Measurements from ENCODE around the gene TXNRD2.
"Not testable (repeated sequence)": the region's sequence is repeated elsewhere in the genome, so short reads cannot be mapped to it uniquely, and the experiment has no call there.

The TXNRD2 gene

DNA sequence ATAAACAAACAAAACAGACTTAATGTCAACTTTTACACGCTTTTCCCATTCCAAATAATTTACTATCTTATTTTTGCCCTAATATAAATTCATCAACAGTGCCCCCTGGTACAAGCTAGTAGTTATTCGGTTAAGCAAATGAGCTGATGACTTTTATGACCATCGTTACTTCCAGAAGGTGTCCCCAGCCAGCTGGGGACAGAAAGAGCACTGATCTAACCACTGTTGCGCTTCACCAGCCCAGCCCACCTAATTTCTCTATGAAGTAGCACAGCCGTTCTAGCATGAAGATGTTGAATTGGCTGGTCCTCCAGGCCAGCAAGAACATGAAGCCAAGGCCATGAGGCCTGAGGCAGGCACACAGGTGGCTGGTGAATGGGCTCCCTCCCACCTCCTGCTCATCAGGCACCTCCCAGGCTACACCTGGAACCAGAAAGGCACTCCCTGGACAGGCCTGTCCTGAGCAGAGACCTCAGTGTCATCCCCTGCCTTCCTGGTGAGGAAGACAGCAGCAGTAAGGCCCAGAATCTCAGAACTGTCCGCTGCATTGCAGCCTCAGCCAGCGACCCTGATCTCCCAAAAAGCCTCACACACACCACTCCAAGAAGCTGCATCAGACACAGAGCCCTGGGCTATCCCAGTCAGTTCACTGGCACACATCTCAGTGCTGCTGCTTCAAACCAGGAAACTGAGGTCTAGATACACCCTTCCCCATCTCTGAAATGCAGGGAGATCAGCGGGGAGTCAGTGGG is 99.8 kb downstream of the TXNRD2 start:
- no peak for DNase-seq

DNA sequence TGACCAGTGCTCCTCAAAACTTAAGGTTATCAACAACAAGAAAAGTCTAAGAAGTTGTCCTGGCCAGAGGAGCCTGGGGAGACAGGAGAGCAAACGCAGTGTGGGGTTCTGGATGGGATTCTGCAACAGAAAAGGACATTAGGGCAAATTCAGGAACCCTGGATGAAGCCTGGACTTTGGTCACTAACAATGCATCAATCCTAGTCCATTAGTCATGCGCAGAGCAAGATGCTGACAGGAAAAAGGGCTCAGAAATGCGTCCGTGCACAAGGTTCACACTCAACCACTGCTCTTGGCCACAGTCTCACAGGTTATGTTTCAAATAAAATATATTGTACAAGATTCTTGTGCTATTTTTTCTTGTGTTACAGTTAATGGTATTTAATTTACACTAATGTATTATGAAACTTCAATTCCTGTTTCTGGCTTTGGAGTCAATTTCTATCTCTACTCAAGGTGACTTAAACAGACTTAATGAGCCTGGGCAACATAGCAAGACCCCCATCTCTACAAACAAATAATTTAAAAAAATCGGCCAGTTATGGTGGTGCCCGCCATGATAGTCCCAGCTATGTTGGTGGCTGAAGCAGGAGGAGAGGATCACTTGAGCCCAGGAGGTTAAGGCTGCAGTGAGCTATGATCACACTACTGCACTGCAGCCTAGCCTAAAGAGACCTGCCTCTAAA is 100.5 kb downstream of the TXNRD2 start:
- no peak for DNase-seq

DNA sequence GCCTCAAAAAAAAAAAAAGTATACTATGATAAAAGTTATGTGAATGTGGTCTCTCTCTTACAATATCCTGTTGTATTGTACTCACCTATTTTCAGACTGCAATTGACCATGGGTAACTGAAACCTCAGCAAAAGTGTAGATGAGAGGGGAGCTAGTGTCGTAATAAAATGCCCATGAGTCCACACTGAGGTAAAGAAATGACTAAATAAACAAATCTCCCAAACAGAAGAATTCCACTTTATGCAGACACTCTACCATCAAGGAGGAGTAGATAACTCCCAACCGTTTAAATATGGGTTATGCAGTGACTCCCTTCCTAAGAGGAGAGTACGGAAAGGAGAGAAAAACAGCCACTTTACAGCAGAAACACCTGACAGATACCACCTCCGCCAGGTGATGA is 101.6 kb downstream of the TXNRD2 start:
- DNase-seq = no peak

DNA sequence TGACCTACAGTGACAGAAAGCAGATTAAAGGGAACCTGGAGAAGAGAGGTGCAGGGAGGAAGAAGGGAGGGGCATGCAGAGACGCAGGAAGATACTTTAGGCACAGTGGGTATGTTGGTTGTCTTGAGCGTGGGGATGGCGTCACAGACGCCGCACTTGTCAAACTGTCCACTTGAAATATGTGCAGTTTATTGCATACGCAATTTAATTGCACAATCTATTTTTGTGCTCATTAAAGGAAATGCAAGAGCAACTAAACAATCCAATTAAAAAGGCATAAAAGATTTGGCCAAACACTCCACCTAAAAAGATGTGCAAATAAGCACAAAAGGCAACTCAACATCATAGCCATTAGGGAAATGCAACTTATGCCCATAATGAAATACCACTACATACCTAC is 103.7 kb downstream of the TXNRD2 start:
- DNase-seq = no peak

DNA sequence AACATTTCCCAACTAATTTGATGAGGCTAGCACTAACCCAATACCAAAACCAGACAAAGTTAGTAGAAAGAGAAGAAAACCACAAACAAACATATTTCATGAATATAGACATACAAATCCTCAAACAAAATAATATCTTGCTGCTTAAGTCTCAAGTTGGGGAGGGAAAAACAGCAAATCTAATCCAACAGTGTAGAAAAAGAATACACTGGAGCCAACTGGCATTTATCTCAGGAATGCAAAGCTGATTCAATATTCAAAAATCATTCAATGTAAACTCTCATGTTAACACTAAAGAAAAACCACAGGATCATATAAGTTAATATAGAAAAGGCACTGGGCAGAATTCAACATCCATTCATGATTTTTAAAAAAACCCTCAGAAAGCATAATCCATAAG is 105.1 kb downstream of the TXNRD2 start:
- DNase-seq = no peak

DNA sequence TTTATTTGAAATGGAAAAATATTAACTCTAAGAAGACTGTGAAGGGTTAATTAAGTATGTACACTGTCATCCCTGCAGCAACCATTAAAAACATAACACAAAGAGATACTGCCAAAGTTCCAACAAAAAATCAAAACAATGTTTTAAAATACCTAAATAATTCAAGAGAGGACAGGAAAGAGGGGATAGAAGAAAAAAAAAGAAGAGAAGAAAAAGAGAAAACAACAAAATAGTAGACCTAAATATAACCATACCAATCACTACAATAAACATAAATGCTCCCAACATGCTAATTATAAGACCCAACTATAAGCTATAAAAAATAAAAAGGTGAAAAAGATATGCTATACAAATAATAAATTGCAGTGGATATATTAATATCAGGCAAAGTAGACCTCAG is 107.0 kb downstream of the TXNRD2 start:
- no peak for DNase-seq

DNA sequence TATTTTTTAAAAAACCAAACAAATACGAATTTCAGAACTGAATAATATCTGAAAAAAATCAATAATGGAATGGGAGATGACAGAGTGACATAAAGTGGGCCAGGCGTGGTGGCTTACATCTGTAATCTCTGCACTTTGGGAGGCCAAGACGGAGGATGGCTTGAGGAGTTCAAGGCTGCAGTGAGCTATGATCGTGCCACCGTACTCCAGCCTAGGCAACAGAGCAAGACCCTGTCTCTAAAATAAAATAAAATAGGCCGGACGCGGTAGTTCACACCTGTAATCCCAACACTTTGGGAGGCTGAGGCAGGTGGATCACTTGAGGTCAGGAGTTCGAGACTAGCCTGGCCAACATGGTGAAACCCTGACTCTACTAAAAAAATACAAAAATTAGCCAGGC is 108.3 kb downstream of the TXNRD2 start:
- DNase-seq = not testable (repeated sequence)

DNA sequence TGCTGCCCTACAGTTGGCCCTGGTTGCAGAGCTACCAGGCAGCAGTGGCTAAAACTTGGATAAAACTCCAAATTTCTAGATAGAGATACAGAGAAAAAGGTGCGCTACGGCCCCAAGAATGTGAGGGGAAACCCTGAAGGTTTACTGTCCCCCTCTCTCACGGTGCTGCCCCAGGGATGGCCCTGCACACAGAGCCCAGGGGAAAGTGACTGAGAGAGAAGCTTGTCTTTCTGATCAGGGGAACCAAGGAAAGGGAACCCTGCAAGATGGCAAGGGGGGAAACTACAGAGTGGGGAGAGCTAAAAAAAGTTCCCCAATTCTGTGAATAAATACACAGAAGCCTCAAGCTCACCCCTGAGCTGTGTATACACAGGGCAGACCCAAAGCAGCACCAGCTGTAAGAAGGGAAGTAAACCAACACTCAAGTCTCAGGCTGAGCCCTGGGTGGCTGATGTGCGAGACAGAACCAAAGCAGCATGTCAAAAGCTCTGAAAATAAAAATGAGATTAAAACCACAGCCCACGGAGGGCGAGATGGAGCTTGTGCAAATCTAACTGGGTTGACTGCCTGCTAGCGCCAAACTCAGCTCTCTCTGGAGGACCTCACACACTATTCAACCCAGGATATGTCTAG is 109.0 kb downstream of the TXNRD2 start:
- DNase-seq = peak; percentile 33

DNA sequence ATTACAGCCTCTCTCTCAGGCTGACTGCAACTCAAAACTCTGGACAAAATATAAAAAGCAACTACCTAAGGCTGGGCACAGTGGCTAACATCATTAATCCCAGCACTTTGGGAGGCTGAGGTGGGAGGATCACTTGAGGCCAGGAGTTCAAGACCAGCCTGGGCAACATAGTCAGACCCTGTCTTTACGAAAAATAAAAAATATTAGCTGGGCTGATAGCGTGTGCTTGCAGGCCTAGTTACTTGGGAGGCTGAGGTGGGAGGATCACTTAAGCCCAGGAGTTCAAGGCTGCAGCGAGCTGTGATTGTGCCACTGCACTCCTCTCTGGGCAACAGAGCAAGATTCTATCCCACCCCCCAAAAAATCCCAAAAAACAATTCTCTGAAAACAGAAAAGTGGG is 109.6 kb downstream of the TXNRD2 start:
- not testable (repeated sequence) for DNase-seq

DNA sequence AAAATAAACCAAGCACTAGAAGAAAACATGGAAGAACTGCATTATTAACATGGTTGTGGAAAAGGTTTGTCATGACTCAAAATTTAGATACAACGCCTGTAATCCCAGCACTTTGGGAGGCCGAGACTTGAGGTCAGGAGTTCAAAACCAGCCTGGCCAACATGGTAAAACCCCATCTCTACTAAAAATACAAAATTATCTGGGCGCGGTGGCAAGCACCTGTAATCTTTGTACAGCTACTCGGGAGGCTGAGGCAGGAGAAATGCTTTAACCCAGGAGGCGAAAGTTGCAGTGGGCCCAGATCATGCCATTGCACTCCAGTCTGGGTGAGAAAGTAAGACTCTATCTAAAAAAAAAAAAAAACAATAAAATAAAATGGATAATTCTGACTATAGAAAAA is 110.6 kb downstream of the TXNRD2 start:
- no peak for DNase-seq

DNA sequence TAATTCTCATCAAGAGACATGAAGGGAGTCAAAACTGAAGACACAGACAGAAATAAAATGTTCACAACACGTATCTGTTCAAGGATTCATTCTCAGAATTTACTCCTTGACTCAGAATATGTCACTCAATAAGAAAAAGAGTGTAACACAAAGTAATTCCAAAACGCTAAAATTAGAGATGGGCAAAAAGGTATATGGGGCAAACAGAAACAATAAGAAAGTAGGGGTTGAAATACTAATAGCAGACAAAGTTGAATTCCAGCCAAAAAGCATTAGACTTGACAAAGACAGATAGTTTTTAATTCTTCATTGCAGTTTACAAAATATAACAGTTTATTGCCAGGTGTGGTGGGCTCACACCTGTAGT is 113.6 kb downstream of the TXNRD2 start:
- no peak for DNase-seq

DNA sequence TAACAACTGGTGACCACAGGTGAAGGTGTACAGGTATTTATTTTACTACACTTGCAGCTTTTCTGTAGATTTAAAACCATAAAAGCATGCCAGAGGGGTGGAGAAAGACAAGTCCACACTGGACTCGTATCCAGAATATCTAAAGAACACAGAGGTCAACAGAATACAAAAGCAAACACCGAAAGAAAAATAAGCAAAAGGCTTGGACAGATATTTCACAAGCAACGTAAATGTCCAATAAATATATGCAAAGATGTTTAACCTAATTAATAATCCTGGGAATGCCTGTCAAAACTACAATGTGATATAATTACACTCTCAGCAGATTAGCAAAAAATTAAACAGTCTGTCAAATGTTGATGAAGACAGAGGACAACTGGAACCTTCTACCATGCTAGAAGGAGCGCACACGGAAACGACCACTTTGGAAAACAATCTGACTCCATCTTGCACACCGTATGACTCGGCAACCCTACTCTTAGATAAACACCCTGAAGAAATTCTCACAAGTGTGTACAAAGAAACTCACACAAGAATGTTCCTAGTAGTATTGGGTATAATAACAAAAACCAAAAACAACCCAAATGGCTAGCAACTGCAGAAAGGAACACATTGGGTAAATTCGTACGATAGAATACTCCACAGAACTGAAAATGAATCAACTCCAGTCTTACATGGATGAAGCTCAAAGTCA is 114.1 kb downstream of the TXNRD2 start:
- DNase-seq = no peak

DNA sequence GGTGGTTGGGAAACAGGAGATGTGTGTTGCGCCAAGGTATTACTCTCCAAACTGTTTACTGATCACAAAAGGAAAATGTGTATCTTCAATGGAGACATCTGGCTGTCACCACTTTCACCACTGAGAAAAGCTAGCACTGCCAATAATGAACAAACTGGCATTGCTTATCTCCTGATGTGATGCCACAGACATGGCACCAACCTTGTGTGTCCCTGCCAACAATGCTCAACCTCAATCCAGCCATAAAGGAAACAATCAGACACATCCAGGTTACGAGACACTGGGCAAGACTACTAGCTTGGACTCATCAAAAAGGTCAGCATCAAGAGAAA is 115.0 kb downstream of the TXNRD2 start:
- no peak for DNase-seq

DNA sequence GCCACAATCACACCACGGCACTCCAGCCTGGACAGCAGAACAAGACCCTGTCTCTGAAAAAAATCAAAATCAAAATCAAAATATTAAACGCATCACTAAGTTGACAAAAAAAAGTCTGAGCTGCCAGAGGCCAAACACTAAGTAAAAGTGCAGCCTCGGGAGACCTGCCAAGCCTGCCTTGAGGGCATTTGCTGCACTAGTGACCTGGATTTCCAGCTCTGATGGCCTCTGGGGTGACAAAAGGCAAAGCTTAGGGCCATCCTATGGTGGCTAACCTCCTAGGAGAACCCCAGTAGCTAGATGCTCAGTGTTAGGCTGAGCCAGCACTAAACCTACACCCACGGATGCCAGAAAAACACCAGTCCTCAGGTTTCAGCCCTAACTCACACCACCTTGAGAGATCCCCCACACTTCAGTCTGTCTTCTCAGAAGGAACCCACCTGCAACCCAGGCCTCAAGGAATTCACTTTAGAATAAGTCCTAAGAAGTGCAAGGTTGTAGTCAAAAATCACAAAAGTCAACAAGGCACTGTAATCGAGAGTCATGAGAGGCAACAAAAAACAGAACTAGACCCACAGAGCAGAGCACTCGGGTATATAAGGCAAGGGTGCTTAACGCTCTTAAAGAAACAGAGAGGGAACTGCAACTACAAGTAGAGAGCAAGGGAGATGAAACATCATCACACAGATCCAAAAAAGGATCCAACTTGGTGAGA is 115.6 kb downstream of the TXNRD2 start:
- DNase-seq = peak; percentile 26

Data from activated CD8-positive, alpha-beta memory T cell treated with anti-CD3 and anti-CD28 coated beads, Interleukin-2, amount 50 U/mL, for 48 hours (primary cell).